AG10803 (cell line): ENCODE measurements around the gene ADAMTS8.

Source experiments
- DNase-seq: peaks from one replicate; pipeline ENCODE4 v3.0.0; 2010; ENCODE audit warnings: low read depth
- H3K4me3 ChIP-seq: 2 replicates; pipeline ENCODE4 v1.5.1; 2011; ENCODE audit warnings: mild to moderate bottlenecking, low read length, control low read depth
- CTCF ChIP-seq: conservative IDR thresholded peaks from 2 replicates; pipeline ENCODE4 v1.5.1; 2011; ENCODE audit warnings: mild to moderate bottlenecking, low read length, control low read depth, inconsistent platforms

The ADAMTS8 gene

DNA sequence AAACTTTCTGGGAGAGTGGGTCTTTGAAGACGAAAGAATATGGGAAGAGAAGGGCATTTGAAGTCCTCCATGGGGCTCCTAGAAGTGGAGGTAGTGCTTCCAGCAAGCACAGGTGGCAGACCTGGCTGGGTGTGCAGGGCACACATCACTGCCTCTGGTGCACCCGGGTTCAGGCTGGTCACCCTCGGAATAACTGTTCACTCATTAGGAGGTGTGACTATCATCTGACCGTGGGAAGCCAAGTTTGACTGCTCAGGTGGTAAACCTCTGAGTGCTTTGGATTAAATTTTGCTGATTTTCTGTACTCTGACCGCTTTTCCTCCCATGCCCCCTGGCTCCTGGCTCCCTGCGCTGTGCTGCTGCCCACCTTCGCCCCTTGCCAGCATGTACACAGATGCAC lies 31.1 kb upstream of the ADAMTS8 start:
- TF ChIP-seq CTCF = no peak
- no peak for DNase-seq
- H3K4me3 ChIP-seq = no peak overlapping the region

GRCh38 chr11:130458410-130458729 lies 30.0 kb upstream of the ADAMTS8 start:
- H3K4me3 ChIP-seq = no peak overlapping the region
- no peak for TF ChIP-seq CTCF
- DNase-seq = no peak

DNA sequence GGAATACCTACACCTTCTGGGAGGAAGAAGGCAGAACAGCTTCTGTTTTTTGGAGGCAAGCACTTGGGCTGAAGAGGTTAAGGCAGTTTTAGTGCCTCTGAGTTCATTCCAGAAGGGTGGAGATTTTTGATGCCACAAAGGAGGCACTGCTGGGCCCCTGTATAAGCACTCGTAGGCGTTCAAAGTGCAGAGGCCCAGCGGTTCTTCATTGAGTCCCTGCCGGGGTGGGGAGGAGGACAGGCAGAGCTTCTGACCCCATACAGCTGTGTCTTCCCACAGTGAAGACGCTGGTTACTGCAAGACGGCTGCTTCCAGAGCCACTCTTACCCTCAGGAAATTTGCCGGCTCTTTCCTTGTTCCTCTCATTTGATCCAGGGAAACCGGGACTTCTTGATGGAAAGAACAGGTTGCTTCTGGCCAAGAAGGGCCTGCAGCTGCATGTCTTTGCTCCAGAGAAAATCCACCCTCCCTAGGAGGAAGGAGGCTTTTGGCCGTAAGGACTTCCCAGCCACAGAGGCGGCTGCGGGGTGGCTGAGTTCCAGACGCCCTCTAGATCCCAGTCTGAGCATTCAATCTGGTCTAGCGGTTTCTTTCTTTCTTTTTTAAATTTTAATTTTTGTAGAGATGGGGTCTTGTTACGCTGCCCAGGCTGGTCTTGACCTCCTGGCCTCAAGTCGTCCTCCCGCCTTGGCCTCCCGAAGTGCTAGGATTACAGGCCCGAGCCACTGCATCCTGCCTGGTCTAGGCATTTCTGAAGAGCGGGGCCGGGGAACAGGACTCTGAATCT lies 29.4 kb upstream of the ADAMTS8 start:
- DNase-seq = peak; percentile 55
- TF ChIP-seq CTCF = 0 out of 2 replicates have a peak, but pooled peaks have one; percentile 8
- no peak overlapping the region for H3K4me3 ChIP-seq

GRCh38 chr11:130456286-130456685 lies 27.9 kb upstream of the ADAMTS8 start:
- DNase-seq = peak; percentile 32
- H3K4me3 ChIP-seq = no peak overlapping the region
- TF ChIP-seq CTCF = no peak

- H3K4me3 ChIP-seq = no peak overlapping the region
- no peak for DNase-seq
- no peak for TF ChIP-seq CTCF
Observed at GRCh38 chr11:130455483-130456127, 27.2 kb upstream of the ADAMTS8 start.

DNA sequence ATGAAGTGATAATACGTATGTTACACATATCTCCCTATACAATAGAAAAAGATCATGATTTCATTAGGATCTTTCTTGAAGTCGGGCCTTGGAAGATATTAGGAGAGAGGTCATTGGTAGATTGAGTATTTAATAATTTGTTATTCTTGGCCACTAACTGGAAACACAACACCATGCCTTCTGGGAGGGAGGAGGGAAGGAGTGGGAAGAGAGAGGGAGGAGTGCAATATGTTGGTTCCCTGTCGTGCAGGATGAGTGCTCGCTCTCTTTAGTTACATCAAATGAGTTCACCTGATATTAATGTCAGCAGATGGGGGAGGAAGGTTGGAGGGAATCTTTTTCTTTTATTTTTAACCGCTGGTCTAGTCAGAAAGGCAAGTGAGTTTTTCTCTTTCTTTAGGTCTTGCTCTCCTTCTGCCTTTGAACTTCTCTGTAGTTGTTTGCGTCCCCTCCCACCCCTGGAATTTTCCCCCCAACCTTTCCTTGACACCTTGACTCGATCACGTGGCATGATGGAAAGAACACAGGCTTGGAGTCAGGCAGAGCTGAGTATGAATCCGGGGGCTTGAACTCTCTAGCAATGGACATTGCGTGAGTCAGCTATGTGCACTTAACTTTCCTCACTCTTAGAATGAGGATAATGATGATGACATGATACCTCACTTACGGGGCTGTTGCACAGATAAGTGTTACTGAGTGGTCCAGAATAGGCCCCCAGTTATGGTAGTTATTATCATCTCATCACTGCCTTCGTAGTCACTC lies 26.3 kb upstream of the ADAMTS8 start:
- no peak for TF ChIP-seq CTCF
- no peak for DNase-seq
- no peak overlapping the region for H3K4me3 ChIP-seq
